ENCODE data around the gene TAF4B. TPM values are rescaled to one million over a fixed set of nuclear protein-coding genes. Genes with fewer than 3 reads are reported as not detected.
A peak's percentile ranks its signal among the peaks of the same experiment; 100 is the strongest.

The TAF4B gene
- polyA plus RNA-seq, 3 donors, result 0.64 to 1.2 (median 0.92) TPM

DNA sequence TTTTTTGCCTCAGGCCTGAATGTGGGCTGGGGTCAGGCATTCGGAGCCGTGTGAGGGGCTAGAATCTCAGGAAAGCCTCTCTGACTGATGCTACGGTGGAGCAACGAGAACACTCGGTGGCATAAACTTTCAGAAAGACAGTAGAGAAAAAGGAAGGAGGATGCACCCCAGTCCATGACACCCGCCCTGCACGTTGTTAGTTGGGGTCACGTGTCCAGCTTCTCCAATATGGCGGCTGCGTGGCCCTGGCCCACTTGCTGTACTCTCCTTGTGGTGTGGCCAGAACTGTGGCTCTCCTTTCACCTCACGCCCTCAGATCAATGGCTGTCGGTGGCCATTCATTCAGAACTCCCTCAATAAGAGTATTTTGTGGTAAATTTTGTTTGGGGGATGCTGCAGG lies 190.9 kb downstream of the TAF4B start:
- Mint-ChIP-seq H3K27me3 (ENCODE audit: low read depth in 3 of 3) (peaks cover 0 to 2% (median 0%) of the 10 kb centered on the region in 3 donors), H3K9me3 (peaks cover 0 to 4% (median 0%) of the 10 kb centered on the region in 7 donors), H3K4me1 (no peaks in the 10 kb centered on the region), H3K4me3 (no peak overlapping the region), H3K36me3 (no peaks in the 10 kb centered on the region), H3K27ac (no peak overlapping the region)
- H3K36me3 ChIP-seq (replicated peaks in 1 of 2; ENCODE audit: control insufficient read depth in 1 of 2, insufficient read depth in 2 of 2, low read length in 2 of 2), result no peaks in the 10 kb centered on the region
- H4K20me1 ChIP-seq (ENCODE audit: insufficient read depth, low read length), result no peaks in the 10 kb centered on the region
- no peak overlapping the region for H3K27ac ChIP-seq (ENCODE audit: low read depth in 1 of 2, low read length in 2 of 2)
- no peak for DNase-seq
- intact Hi-C loops (cut with micrococcal nuclease), result no loop called here
- no peaks in the 10 kb centered on the region for H3K27me3 ChIP-seq (ENCODE audit: control insufficient read depth in 2 of 2, insufficient read depth in 2 of 2, low read length in 2 of 2)
- H2AFZ ChIP-seq (ENCODE audit: insufficient read depth, low read depth, low read length, poor library complexity, severe bottlenecking), result no peak overlapping the region
- H3K4me2 ChIP-seq (replicated peaks; ENCODE audit: extremely low read depth, low read length, poor library complexity, severe bottlenecking), result no peak overlapping the region
- H3K4me3 ChIP-seq (replicated peaks in 1 of 3; ENCODE audit: low read depth in 2 of 3, low read length in 3 of 3), result no peak overlapping the region
- no peaks in the 10 kb centered on the region for H3K4me1 ChIP-seq (ENCODE audit: control insufficient read depth in 1 of 2, insufficient read depth in 2 of 2, low read length in 2 of 2)
- TF ChIP-seq, protein P1, sequence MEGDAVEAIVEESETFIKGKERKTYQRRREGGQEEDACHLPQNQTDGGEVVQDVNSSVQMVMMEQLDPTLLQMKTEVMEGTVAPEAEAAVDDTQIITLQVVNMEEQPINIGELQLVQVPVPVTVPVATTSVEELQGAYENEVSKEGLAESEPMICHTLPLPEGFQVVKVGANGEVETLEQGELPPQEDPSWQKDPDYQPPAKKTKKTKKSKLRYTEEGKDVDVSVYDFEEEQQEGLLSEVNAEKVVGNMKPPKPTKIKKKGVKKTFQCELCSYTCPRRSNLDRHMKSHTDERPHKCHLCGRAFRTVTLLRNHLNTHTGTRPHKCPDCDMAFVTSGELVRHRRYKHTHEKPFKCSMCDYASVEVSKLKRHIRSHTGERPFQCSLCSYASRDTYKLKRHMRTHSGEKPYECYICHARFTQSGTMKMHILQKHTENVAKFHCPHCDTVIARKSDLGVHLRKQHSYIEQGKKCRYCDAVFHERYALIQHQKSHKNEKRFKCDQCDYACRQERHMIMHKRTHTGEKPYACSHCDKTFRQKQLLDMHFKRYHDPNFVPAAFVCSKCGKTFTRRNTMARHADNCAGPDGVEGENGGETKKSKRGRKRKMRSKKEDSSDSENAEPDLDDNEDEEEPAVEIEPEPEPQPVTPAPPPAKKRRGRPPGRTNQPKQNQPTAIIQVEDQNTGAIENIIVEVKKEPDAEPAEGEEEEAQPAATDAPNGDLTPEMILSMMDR (IDR thresholded peaks at IDR 0.05), result no peak
- no peaks in the 10 kb centered on the region for H3K9me3 ChIP-seq (replicated peaks in 1 of 2; ENCODE audit: control insufficient read depth in 1 of 2, insufficient read depth in 1 of 2, low read length in 2 of 2)
- WGBS (ENCODE audit: insufficient coverage), result 94% methylated on average over 10 of the region's 12 CpGs
- H3K79me2 ChIP-seq (ENCODE audit: insufficient read depth, low read length), result no peaks in the 10 kb centered on the region
- H3K9ac ChIP-seq (ENCODE audit: insufficient read depth, low read length, poor library complexity, severe bottlenecking), result no peak overlapping the region

DNA sequence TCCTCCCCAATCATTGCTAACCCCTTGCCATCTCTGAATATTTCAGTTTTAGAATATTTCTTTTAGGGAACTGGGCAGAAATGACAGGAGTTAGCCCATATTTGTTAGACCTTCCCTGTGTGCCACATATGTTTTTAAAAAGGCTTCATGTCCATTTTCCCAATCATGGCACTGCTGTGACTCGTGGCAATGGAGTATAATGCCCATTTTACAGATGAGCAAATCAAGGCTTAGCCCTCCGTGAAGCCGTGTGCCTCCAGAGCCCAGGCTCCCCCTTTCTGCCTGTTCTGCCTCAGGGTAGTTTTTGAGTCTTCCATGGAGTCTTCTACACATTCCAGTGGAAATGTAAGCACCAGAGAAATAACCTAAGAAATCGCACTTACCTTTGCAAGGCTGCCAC lies 192.0 kb downstream of the TAF4B start:
- H3K9ac ChIP-seq (ENCODE audit: insufficient read depth, low read length, poor library complexity, severe bottlenecking), result no peak overlapping the region
- intact Hi-C loops (cut with micrococcal nuclease), result no loop called here
- no peak overlapping the region for H3K4me3 ChIP-seq (replicated peaks in 1 of 3; ENCODE audit: low read depth in 2 of 3, low read length in 3 of 3)
- H2AFZ ChIP-seq (ENCODE audit: insufficient read depth, low read depth, low read length, poor library complexity, severe bottlenecking), result no peak overlapping the region
- no peaks in the 10 kb centered on the region for H3K36me3 Mint-ChIP-seq
- H3K27me3 ChIP-seq (ENCODE audit: control insufficient read depth in 2 of 2, insufficient read depth in 2 of 2, low read length in 2 of 2), result no peaks in the 10 kb centered on the region
- H3K27ac ChIP-seq (ENCODE audit: low read depth in 1 of 2, low read length in 2 of 2), result no peak overlapping the region
- H3K9me3 Mint-ChIP-seq, result peaks cover 0 to 4% (median 0%) of the 10 kb centered on the region in 7 donors
- 100% methylated on average over 2 of the region's 4 CpGs for WGBS (ENCODE audit: insufficient coverage)
- peaks cover 0 to 2% (median 0%) of the 10 kb centered on the region in 3 donors for H3K27me3 Mint-ChIP-seq (ENCODE audit: low read depth in 3 of 3)
- H3K4me2 ChIP-seq (replicated peaks; ENCODE audit: extremely low read depth, low read length, poor library complexity, severe bottlenecking), result no peak overlapping the region
- H3K4me1 ChIP-seq (ENCODE audit: control insufficient read depth in 1 of 2, insufficient read depth in 2 of 2, low read length in 2 of 2), result no peaks in the 10 kb centered on the region
- H3K4me1 Mint-ChIP-seq, result no peaks in the 10 kb centered on the region
- no peaks in the 10 kb centered on the region for H3K9me3 ChIP-seq (replicated peaks in 1 of 2; ENCODE audit: control insufficient read depth in 1 of 2, insufficient read depth in 1 of 2, low read length in 2 of 2)
- peak overlapping the region in 1 of 2 donors; percentile 2 for H3K4me3 Mint-ChIP-seq
- no peak for DNase-seq
- TF ChIP-seq, protein P1 (IDR thresholded peaks at IDR 0.05), result no peak
- no peaks in the 10 kb centered on the region for H3K79me2 ChIP-seq (ENCODE audit: insufficient read depth, low read length)
- H3K27ac Mint-ChIP-seq, result no peak overlapping the region
- H3K36me3 ChIP-seq (replicated peaks in 1 of 2; ENCODE audit: control insufficient read depth in 1 of 2, insufficient read depth in 2 of 2, low read length in 2 of 2), result no peaks in the 10 kb centered on the region
- H4K20me1 ChIP-seq (ENCODE audit: insufficient read depth, low read length), result no peaks in the 10 kb centered on the region
